ENCODE data around the gene RIMBP2.

- TF ChIP-seq EZH2phosphoT487 (IDR thresholded peaks at IDR 0.05; ENCODE audit: insufficient read depth, low read depth), result no peak
- TF ChIP-seq EZH2 (IDR thresholded peaks at IDR 0.05; ENCODE audit: insufficient read depth, poor library complexity, severe bottlenecking), result no peak
These were observed 61.1 kb downstream of the RIMBP2 start for GRCh38 chr12:130655010-130655409.
